HG03565 (cell line): ENCODE measurements around the gene KLK3.

ENCODE experiments used
- ATAC-seq: cut with Tn5 transposase; IDR thresholded peaks from one replicate; pipeline ENCODE4 v1.9.1; 2021; ENCODE audit warnings: mild to moderate bottlenecking, moderate library complexity; ENCODE audit not compliant: unreplicated experiment

The KLK3 gene

GRCh38 chr19:50896591-50897190 is 42.0 kb downstream of the KLK3 start:
- peak; percentile 90 for ATAC-seq

- ATAC-seq, result peak; percentile 13
Observed at GRCh38 chr19:50897191-50897607, 42.5 kb downstream of the KLK3 start.

- ATAC-seq, result no peak
Observed at GRCh38 chr19:50897612-50898011, 42.9 kb downstream of the KLK3 start.

- no peak for ATAC-seq
Observed at GRCh38 chr19:50898018-50898417, 43.3 kb downstream of the KLK3 start.

- ATAC-seq, result no peak
Observed at GRCh38 chr19:50899569-50899968, 44.9 kb downstream of the KLK3 start.

- no peak for ATAC-seq
Observed at GRCh38 chr19:50902640-50903039, 47.9 kb downstream of the KLK3 start.

GRCh38 chr19:50906217-50906616 is 51.5 kb downstream of the KLK3 start:
- no peak for ATAC-seq

GRCh38 chr19:50908336-50908735 is 53.6 kb downstream of the KLK3 start:
- no peak for ATAC-seq

GRCh38 chr19:50909240-50910070 is 54.7 kb downstream of the KLK3 start:
- peak; percentile 63 for ATAC-seq
